HEK293 (cell line): Measurements from ENCODE around the gene DDX42.

Source experiments
- CTCF ChIA-PET: fragments of 350-600 bp; formaldehyde crosslinking; extraction: SDS; loops from one replicate; lab custom pipeline; 2021; ENCODE audit warnings: antibody characterized with exemption; lab: Yijun Ruan, JAX
- POLR2A ChIA-PET: fragments of 300-600 bp; formaldehyde crosslinking; extraction: SDS; loops from one replicate; lab custom pipeline; 2020; ENCODE audit warnings: antibody characterized with exemption, inconsistent platforms; lab: Yijun Ruan, JAX
- H3K27ac ChIP-seq: fragments of 200-500 bp; sonication (Bioruptor generic); 2 replicates; pipeline ENCODE4 v1.5.1; 2014; ENCODE audit warnings: low read depth, low read length, control low read depth, inconsistent platforms; ENCODE audit errors: extremely low read depth
- H3K36me3 ChIP-seq, 2 experiments: fragments of 200-500 bp in 1 of 2; sonication (Bioruptor generic) in 1 of 2; 1 replicate in 1 of 2; 2 replicates in 1 of 2; pipeline ENCODE4 v1.5.1; 2014 to 2017; ENCODE audit warnings: inconsistent platforms in 2 of 2, low read length in 2 of 2; ENCODE audit not compliant: control insufficient read depth in 2 of 2, insufficient read depth in 1 of 2
- H3K4me1 ChIP-seq: fragments of 200-500 bp; sonication (Bioruptor generic); 2 replicates; pipeline ENCODE4 v1.5.1; 2014; ENCODE audit warnings: mild to moderate bottlenecking, low read length, inconsistent platforms; ENCODE audit not compliant: control insufficient read depth, insufficient read depth
- H3K4me3 ChIP-seq: 2 replicates; pipeline ENCODE4 v1.5.1; 2011; ENCODE audit warnings: low read depth, mild to moderate bottlenecking, control low read depth, low read length, moderate library complexity
- H3K9me3 ChIP-seq: fragments of 200-500 bp; sonication (Bioruptor generic); 2 replicates; pipeline ENCODE4 v1.5.1; 2014; ENCODE audit warnings: low read depth, low read length, inconsistent platforms; ENCODE audit not compliant: control insufficient read depth, insufficient read depth
- BCL11A ChIP-seq: fragments of 450-650 bp; formaldehyde crosslinking; IDR thresholded peaks from 2 replicates; pipeline ENCODE4 v1.5.1; 2016; ENCODE audit warnings: low read depth, missing biosample characterization, missing genetic modification characterization
- BCL11B ChIP-seq: fragments of 450-650 bp; formaldehyde crosslinking; IDR thresholded peaks from 2 replicates; pipeline ENCODE4 v1.5.1; 2016; ENCODE audit warnings: low read depth, missing biosample characterization, missing genetic modification characterization
- FEZF1 ChIP-seq: fragments of 450-650 bp; formaldehyde crosslinking; IDR thresholded peaks from 2 replicates; pipeline ENCODE4 v1.5.1; 2016; ENCODE audit warnings: missing biosample characterization, missing genetic modification characterization
- GFI1B ChIP-seq: fragments of 450-650 bp; formaldehyde crosslinking; IDR thresholded peaks from 2 replicates; pipeline ENCODE4 v1.5.1; 2016; ENCODE audit warnings: missing biosample characterization, missing genetic modification characterization
- GLI2 ChIP-seq: fragments of 450-650 bp; formaldehyde crosslinking; IDR thresholded peaks from 2 replicates; pipeline ENCODE4; 2017; ENCODE audit warnings: missing biosample characterization, missing genetic modification characterization, low read depth, borderline replicate concordance
- KLF8 ChIP-seq: fragments of 450-650 bp; formaldehyde crosslinking; IDR thresholded peaks from 2 replicates; pipeline ENCODE4 v1.5.1; 2016; ENCODE audit warnings: missing biosample characterization, missing genetic modification characterization
- MYNN ChIP-seq: fragments of 450-650 bp; formaldehyde crosslinking; IDR thresholded peaks from 2 replicates; pipeline ENCODE4 v1.5.1; 2016; ENCODE audit warnings: missing biosample characterization, missing genetic modification characterization, borderline replicate concordance
- REPIN1 ChIP-seq: fragments of 450-650 bp; formaldehyde crosslinking; IDR thresholded peaks from 2 replicates; pipeline ENCODE4 v1.5.1; 2017; ENCODE audit warnings: missing biosample characterization, missing genetic modification characterization, low read depth
- SETDB1 ChIP-seq: IDR thresholded peaks from one replicate; pipeline ENCODE4 v1.6.1; 2017; ENCODE audit warnings: mild to moderate bottlenecking, low read length, moderate library complexity, mixed read lengths; ENCODE audit not compliant: insufficient read length
- ZBTB17 ChIP-seq: fragments of 450-650 bp; formaldehyde crosslinking; IDR thresholded peaks from 2 replicates; pipeline ENCODE4 v1.5.1; 2016; ENCODE audit warnings: missing biosample characterization, missing genetic modification characterization
- ZBTB48 ChIP-seq: fragments of 450-650 bp; formaldehyde crosslinking; IDR thresholded peaks from 2 replicates; pipeline ENCODE4 v1.5.1; 2016; ENCODE audit warnings: missing biosample characterization, missing genetic modification characterization
- ZFP69B ChIP-seq: fragments of 450-650 bp; formaldehyde crosslinking; IDR thresholded peaks from 2 replicates; pipeline ENCODE4 v1.5.1; 2016; ENCODE audit warnings: missing biosample characterization, missing genetic modification characterization
- ZNF112 ChIP-seq: fragments of 450-650 bp; formaldehyde crosslinking; IDR thresholded peaks from 2 replicates; pipeline ENCODE4 v1.5.0; 2017; ENCODE audit warnings: missing biosample characterization, missing genetic modification characterization
- ZNF121 ChIP-seq: fragments of 450-650 bp; formaldehyde crosslinking; IDR thresholded peaks from 2 replicates; pipeline ENCODE4 v1.5.1; 2016; ENCODE audit warnings: missing biosample characterization, missing genetic modification characterization
- ZNF133 ChIP-seq: fragments of 450-650 bp; formaldehyde crosslinking; IDR thresholded peaks from 2 replicates; pipeline ENCODE4 v1.5.1; 2016; ENCODE audit warnings: missing biosample characterization, missing genetic modification characterization
- ZNF140 ChIP-seq: fragments of 450-650 bp; formaldehyde crosslinking; IDR thresholded peaks from 2 replicates; pipeline ENCODE4 v1.5.1; 2016; ENCODE audit warnings: missing biosample characterization, missing genetic modification characterization
- ZNF184 ChIP-seq: fragments of 450-650 bp; IDR thresholded peaks from 2 replicates; pipeline ENCODE4 v1.5.1; 2018; ENCODE audit warnings: missing biosample characterization, mild to moderate bottlenecking, missing genetic modification characterization
- ZNF2 ChIP-seq: fragments of 450-650 bp; formaldehyde crosslinking; IDR thresholded peaks from 2 replicates; pipeline ENCODE4 v1.5.1; 2016; ENCODE audit warnings: missing biosample characterization, missing genetic modification characterization
- ZNF248 ChIP-seq: fragments of 450-650 bp; formaldehyde crosslinking; IDR thresholded peaks from 2 replicates; pipeline ENCODE4 v1.5.1; 2017; ENCODE audit warnings: missing biosample characterization, missing genetic modification characterization
- ZNF274 ChIP-seq, 2 experiments: fragments of 200-500 bp in 1 of 2; fragments of 450-650 bp in 1 of 2; sonication (Bioruptor generic) in 1 of 2; formaldehyde crosslinking in 1 of 2; IDR thresholded peaks; 2 replicates each; pipeline versions ENCODE4 v1.5.1 to v1.6.1; 2014 to 2016; ENCODE audit warnings: borderline replicate concordance in 1 of 2, inconsistent platforms in 1 of 2, low read length in 1 of 2, missing biosample characterization in 1 of 2, missing genetic modification characterization in 1 of 2
- ZNF302 ChIP-seq: fragments of 450-650 bp; formaldehyde crosslinking; IDR thresholded peaks from 2 replicates; pipeline ENCODE4 v1.5.1; 2016; ENCODE audit warnings: missing biosample characterization, missing genetic modification characterization, low read depth
- ZNF335 ChIP-seq: fragments of 450-650 bp; formaldehyde crosslinking; conservative IDR thresholded peaks from 2 replicates; pipeline ENCODE4 v1.5.1; 2016; ENCODE audit warnings: missing biosample characterization, missing genetic modification characterization
- ZNF362 ChIP-seq: fragments of 450-650 bp; formaldehyde crosslinking; IDR thresholded peaks from 2 replicates; pipeline ENCODE4 v1.5.1; 2016; ENCODE audit warnings: missing biosample characterization, missing genetic modification characterization
- ZNF391 ChIP-seq: fragments of 450-650 bp; formaldehyde crosslinking; IDR thresholded peaks from 2 replicates; pipeline ENCODE4 v1.5.1; 2016; ENCODE audit warnings: low read depth, missing biosample characterization, missing genetic modification characterization, borderline replicate concordance
- ZNF416 ChIP-seq: fragments of 450-650 bp; formaldehyde crosslinking; IDR thresholded peaks from 2 replicates; pipeline ENCODE4 v1.5.1; 2016; ENCODE audit warnings: missing biosample characterization, missing genetic modification characterization
- ZNF558 ChIP-seq: fragments of 450-650 bp; formaldehyde crosslinking; IDR thresholded peaks from 2 replicates; pipeline ENCODE4 v1.5.1; 2016; ENCODE audit warnings: missing biosample characterization, missing genetic modification characterization
- ZNF571 ChIP-seq: fragments of 450-650 bp; formaldehyde crosslinking; IDR thresholded peaks from 2 replicates; pipeline ENCODE4 v1.5.0; 2017; ENCODE audit warnings: missing biosample characterization, missing genetic modification characterization
- ZNF600 ChIP-seq: fragments of 450-650 bp; formaldehyde crosslinking; IDR thresholded peaks from 2 replicates; pipeline ENCODE4 v1.5.1; 2016; ENCODE audit warnings: missing biosample characterization, missing genetic modification characterization
- ZNF664 ChIP-seq: fragments of 450-650 bp; formaldehyde crosslinking; IDR thresholded peaks from 2 replicates; pipeline ENCODE4 v1.5.1; 2016; ENCODE audit warnings: missing biosample characterization, missing genetic modification characterization
- ZNF768 ChIP-seq: fragments of 450-650 bp; formaldehyde crosslinking; IDR thresholded peaks from 2 replicates; pipeline ENCODE4 v1.5.1; 2018; ENCODE audit warnings: missing biosample characterization, mild to moderate bottlenecking, missing genetic modification characterization
- ZNF843 ChIP-seq: fragments of 450-650 bp; formaldehyde crosslinking; IDR thresholded peaks from 2 replicates; pipeline ENCODE4 v1.5.1; 2016; ENCODE audit warnings: missing biosample characterization, missing genetic modification characterization
- ZSCAN30 ChIP-seq: fragments of 450-650 bp; IDR thresholded peaks from 2 replicates; pipeline ENCODE4 v1.5.1; 2018; ENCODE audit warnings: missing biosample characterization, mild to moderate bottlenecking, missing genetic modification characterization, moderate library complexity
- ZXDB ChIP-seq: fragments of 450-650 bp; formaldehyde crosslinking; IDR thresholded peaks from 2 replicates; pipeline ENCODE4 v1.5.1; 2016; ENCODE audit warnings: missing biosample characterization, missing genetic modification characterization
- TF ChIP-seq, protein P1 (sequence below): sonication (generic); formaldehyde crosslinking; IDR thresholded peaks from 2 replicates; pipeline ENCODE4 v1.8.1; 2022; ENCODE audit warnings: mild to moderate bottlenecking, moderate library complexity, missing genetic modification reagents
- TF ChIP-seq, protein P2 (sequence below): fragments of 450-650 bp; formaldehyde crosslinking; IDR thresholded peaks from 2 replicates; pipeline ENCODE4 v1.5.1; 2016; ENCODE audit warnings: missing biosample characterization, missing genetic modification characterization, low read depth

The DDX42 gene

GRCh38 chr17:63841350-63842172 is 67.6 kb downstream of the DDX42 start:
- peaks cover 20% of the 10 kb centered on the region for H3K4me1 ChIP-seq
- H3K27ac ChIP-seq: peak overlapping the region; percentile 97
- H3K9me3 ChIP-seq: no peaks in the 10 kb centered on the region
- peak overlapping the region; percentile 93 for H3K4me3 ChIP-seq
- peaks cover 6 to 20% of the 10 kb centered on the region in 2 experiments for H3K36me3 ChIP-seq
- ChIA-PET CTCF (interaction anchor here (0.7 to 1.8 kb wide), 4 partner anchors 9 to 144 kb away, joined by 3 to 7 read pairs (median 4); no protein-coding TSS in a partner anchor), POLR2A (interaction anchor here (0.6 to 6.5 kb wide), 4 partner anchors 12 to 99 kb away, joined by 3 to 65 read pairs (median 8); partner anchors contain the start of genes CCDC47, DDX42, FTSJ3 and PSMC5)
- TF ChIP-seq REPIN1 (no peak), ZNF274 (IDR thresholded peaks at IDR 0.05; ENCODE audit: low read length) (no peak), ZNF274 (tag by site-specific recombination; IDR thresholded peaks at IDR 0.05; ENCODE audit: borderline replicate concordance) (no peak), ZNF600 (tag by site-specific recombination) (peak; percentile 57), ZNF558 (tag by site-specific recombination) (no peak), ZNF121 (tag by site-specific recombination) (no peak), GLI2 (tag by site-specific recombination) (no peak), ZNF112 (tag by site-specific recombination) (no peak), ZBTB17 (tag by site-specific recombination) (peak; percentile 89), SETDB1 (no peak), ZNF184 (tag by site-specific recombination) (no peak), KLF8 (tag by site-specific recombination) (no peak), ZNF133 (tag by site-specific recombination) (no peak), FEZF1 (tag by site-specific recombination) (no peak), ZFP69B (tag by site-specific recombination) (no peak), ZNF302 (tag by site-specific recombination) (no peak), ZNF248 (tag by site-specific recombination) (no peak), ZNF140 (tag by site-specific recombination) (no peak), ZNF843 (tag by site-specific recombination) (0 out of 2 replicates have a peak, but pooled peaks have one; percentile 13), GFI1B (tag by site-specific recombination) (no peak), ZXDB (tag by site-specific recombination) (peak; percentile 31; the same call in 1 of the 2 replicates), BCL11B (tag by site-specific recombination) (no peak), BCL11A (tag by site-specific recombination) (no peak), MYNN (no peak), ZNF664 (tag by site-specific recombination) (no peak), ZSCAN30 (tag by site-specific recombination) (peak; percentile 24; the same call in 1 of the 2 replicates), ZNF391 (tag by site-specific recombination) (no peak), ZNF768 (tag by site-specific recombination) (peak; percentile 27; the same call in 1 of the 2 replicates), ZNF2 (no peak), ZBTB48 (tag by site-specific recombination) (no peak; the same call in 1 of the 2 replicates), ZNF571 (tag by site-specific recombination) (no peak), ZNF335 (tag by site-specific recombination) (peak; percentile 59), ZNF416 (tag by site-specific recombination) (no peak), ZNF362 (tag by site-specific recombination) (no peak)
- TF ChIP-seq, protein P1, sequence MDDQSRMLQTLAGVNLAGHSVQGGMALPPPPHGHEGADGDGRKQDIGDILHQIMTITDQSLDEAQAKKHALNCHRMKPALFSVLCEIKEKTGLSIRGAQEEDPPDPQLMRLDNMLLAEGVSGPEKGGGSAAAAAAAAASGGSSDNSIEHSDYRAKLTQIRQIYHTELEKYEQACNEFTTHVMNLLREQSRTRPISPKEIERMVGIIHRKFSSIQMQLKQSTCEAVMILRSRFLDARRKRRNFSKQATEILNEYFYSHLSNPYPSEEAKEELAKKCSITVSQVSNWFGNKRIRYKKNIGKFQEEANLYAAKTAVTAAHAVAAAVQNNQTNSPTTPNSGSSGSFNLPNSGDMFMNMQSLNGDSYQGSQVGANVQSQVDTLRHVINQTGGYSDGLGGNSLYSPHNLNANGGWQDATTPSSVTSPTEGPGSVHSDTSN: no peak
- TF ChIP-seq, protein P2, sequence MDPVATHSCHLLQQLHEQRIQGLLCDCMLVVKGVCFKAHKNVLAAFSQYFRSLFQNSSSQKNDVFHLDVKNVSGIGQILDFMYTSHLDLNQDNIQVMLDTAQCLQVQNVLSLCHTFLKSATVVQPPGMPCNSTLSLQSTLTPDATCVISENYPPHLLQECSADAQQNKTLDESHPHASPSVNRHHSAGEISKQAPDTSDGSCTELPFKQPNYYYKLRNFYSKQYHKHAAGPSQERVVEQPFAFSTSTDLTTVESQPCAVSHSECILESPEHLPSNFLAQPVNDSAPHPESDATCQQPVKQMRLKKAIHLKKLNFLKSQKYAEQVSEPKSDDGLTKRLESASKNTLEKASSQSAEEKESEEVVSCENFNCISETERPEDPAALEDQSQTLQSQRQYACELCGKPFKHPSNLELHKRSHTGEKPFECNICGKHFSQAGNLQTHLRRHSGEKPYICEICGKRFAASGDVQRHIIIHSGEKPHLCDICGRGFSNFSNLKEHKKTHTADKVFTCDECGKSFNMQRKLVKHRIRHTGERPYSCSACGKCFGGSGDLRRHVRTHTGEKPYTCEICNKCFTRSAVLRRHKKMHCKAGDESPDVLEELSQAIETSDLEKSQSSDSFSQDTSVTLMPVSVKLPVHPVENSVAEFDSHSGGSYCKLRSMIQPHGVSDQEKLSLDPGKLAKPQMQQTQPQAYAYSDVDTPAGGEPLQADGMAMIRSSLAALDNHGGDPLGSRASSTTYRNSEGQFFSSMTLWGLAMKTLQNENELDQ (tag by site-specific recombination): no peak
